Left ventricle myocardium inferior (tissue), 1 donor: ENCODE results near the gene TMEM132D. TPM values are rescaled to one million over a fixed set of nuclear protein-coding genes. Genes with fewer than 3 reads are reported as not detected.

Experiments
- DNase-seq: peaks from one replicate; pipeline ENCODE4 v3.0.0-alpha.2; 2020
- H3K27ac ChIP-seq: fragments of 200-600 bp; replicated peaks from 2 replicates; pipeline ENCODE4 v1.8.0; 2021
- H3K27me3 ChIP-seq: fragments of 200-600 bp; 2 replicates; pipeline ENCODE4 v1.8.0; 2021; ENCODE audit warnings: low read depth
- H3K36me3 ChIP-seq: fragments of 200-600 bp; 2 replicates; pipeline ENCODE4 v1.8.0; 2021
- H3K4me1 ChIP-seq: fragments of 200-600 bp; 2 replicates; pipeline ENCODE4 v1.8.0; 2021
- H3K4me3 ChIP-seq: fragments of 200-600 bp; 2 replicates; pipeline ENCODE4 v1.8.0; 2021; ENCODE audit warnings: mild to moderate bottlenecking, moderate library complexity
- H3K9me3 ChIP-seq: fragments of 200-600 bp; replicated peaks from 2 replicates; pipeline ENCODE4 v1.8.0; 2021
- intact Hi-C: fragments of 100-400 bp; cut with micrococcal nuclease; formaldehyde crosslinking; loops from one replicate; pipeline ENCODE4 v1.11.0; 2022
- total RNA-seq: library from RNA; stranded (reverse); fragmentation: NEBNext Ultra II Directional; extraction: Animal tissue kit (Norgen Biotek cat#: 25700); gene quantifications from one replicate; pipeline ENCODE4 v1.2.1, GENCODE V29; 2021
- TF ChIP-seq, protein P1 (sequence below): fragments of 200-600 bp; IDR thresholded peaks from 2 replicates; pipeline ENCODE4 v1.8.0; 2021; ENCODE audit warnings: antibody characterized with exemption, mild to moderate bottlenecking, borderline replicate concordance
- donor health status: DM: no; HTN: yes; CAD: no; lungs with severe emphysema.

TMEM132D gene
- total RNA-seq, 1 donor from 2014 or later: not detected

- DNase-seq: no peak
- TF ChIP-seq, protein P1, sequence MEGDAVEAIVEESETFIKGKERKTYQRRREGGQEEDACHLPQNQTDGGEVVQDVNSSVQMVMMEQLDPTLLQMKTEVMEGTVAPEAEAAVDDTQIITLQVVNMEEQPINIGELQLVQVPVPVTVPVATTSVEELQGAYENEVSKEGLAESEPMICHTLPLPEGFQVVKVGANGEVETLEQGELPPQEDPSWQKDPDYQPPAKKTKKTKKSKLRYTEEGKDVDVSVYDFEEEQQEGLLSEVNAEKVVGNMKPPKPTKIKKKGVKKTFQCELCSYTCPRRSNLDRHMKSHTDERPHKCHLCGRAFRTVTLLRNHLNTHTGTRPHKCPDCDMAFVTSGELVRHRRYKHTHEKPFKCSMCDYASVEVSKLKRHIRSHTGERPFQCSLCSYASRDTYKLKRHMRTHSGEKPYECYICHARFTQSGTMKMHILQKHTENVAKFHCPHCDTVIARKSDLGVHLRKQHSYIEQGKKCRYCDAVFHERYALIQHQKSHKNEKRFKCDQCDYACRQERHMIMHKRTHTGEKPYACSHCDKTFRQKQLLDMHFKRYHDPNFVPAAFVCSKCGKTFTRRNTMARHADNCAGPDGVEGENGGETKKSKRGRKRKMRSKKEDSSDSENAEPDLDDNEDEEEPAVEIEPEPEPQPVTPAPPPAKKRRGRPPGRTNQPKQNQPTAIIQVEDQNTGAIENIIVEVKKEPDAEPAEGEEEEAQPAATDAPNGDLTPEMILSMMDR: no peak
- Histone ChIP-seq H3K36me3 (no peaks in the 10 kb centered on the region), H3K4me3 (no peak overlapping the region), H3K4me1 (no peaks in the 10 kb centered on the region), H3K27me3 (no peaks in the 10 kb centered on the region), H3K27ac (no peak overlapping the region), H3K9me3 (peaks cover 7% of the 10 kb centered on the region)
- intact Hi-C loops: no loop called here
Measured at GRCh38 chr12:129523621-129524020, 380.2 kb downstream of the TMEM132D start.

GRCh38 chr12:129520739-129521138 is 383.1 kb downstream of the TMEM132D start:
- Histone ChIP-seq H3K4me3 (no peak overlapping the region), H3K27ac (no peak overlapping the region), H3K4me1 (no peaks in the 10 kb centered on the region), H3K9me3 (peaks cover 24% of the 10 kb centered on the region), H3K36me3 (no peaks in the 10 kb centered on the region), H3K27me3 (no peaks in the 10 kb centered on the region)
- TF ChIP-seq, protein P1: no peak
- intact Hi-C loops: no loop called here
- no peak for DNase-seq

GRCh38 chr12:129503802-129504201 is 400.0 kb downstream of the TMEM132D start:
- no peaks in the 10 kb centered on the region for H3K4me1 ChIP-seq
- H3K27ac ChIP-seq: no peak overlapping the region
- H3K9me3 ChIP-seq: peaks cover 20% of the 10 kb centered on the region
- TF ChIP-seq, protein P1: no peak
- no peak for DNase-seq
- no peaks in the 10 kb centered on the region for H3K36me3 ChIP-seq
- intact Hi-C loops: no loop called here
- H3K27me3 ChIP-seq: no peaks in the 10 kb centered on the region
- no peak overlapping the region for H3K4me3 ChIP-seq

DNA sequence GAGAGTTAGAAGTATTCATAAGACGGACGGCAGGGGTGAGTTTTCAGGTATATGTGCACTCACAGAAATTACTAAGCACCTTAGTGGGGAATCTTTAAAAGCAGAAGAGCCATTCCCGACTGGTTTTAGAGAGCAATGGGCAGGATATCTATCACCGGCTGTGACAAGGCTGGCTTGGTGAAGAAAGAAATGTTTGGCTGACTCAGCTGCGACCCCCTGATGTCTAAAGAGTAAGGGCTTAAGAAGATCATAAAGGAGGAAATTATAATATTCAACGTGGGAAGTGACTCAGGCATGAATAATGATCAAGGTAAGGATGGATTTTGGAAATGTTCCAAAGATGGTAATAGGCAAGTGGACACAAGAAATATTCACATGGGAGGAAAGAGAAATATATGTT is 407.6 kb downstream of the TMEM132D start:
- TF ChIP-seq, protein P1: no peak
- Histone ChIP-seq H3K9me3 (no peaks in the 10 kb centered on the region), H3K27ac (no peak overlapping the region), H3K27me3 (peaks cover 29% of the 10 kb centered on the region), H3K4me1 (no peaks in the 10 kb centered on the region), H3K36me3 (no peaks in the 10 kb centered on the region), H3K4me3 (no peak overlapping the region)
- intact Hi-C loops: no loop called here
- DNase-seq: no peak

- Histone ChIP-seq H3K4me1 (no peaks in the 10 kb centered on the region), H3K9me3 (no peaks in the 10 kb centered on the region), H3K36me3 (no peaks in the 10 kb centered on the region), H3K27me3 (peaks cover 29% of the 10 kb centered on the region), H3K4me3 (no peak overlapping the region), H3K27ac (no peak overlapping the region)
- intact Hi-C loops: no loop called here
- DNase-seq: no peak
- TF ChIP-seq, protein P1: no peak
Measured at GRCh38 chr12:129494766-129495165, 409.1 kb downstream of the TMEM132D start.

DNA sequence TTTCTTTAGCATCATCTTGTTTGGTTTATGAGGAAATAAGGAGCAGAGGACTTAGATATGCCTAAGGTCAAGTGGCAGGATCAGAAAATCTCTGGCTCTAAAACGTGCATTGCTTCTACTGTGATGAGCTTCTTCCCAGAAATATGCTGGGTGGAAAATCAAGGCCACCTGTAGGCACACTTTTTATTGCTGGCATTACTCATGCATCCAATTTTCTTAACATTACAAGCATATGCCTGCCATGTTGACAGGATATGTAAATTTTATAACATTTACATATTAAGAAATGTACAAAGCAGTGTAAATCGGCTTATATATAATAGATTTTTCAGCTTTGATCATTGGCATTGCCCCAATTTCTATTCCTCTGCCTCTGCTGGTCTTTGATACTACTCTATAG is 409.6 kb downstream of the TMEM132D start:
- intact Hi-C loops: no loop called here
- DNase-seq: no peak
- no peaks in the 10 kb centered on the region for H3K4me1 ChIP-seq
- H3K27me3 ChIP-seq: peaks cover 29% of the 10 kb centered on the region
- H3K9me3 ChIP-seq: no peaks in the 10 kb centered on the region
- H3K36me3 ChIP-seq: no peaks in the 10 kb centered on the region
- no peak overlapping the region for H3K4me3 ChIP-seq
- TF ChIP-seq, protein P1: no peak
- H3K27ac ChIP-seq: no peak overlapping the region
